ENCODE data around the gene DLGAP4. TPM values are rescaled to one million over a fixed set of nuclear protein-coding genes. Genes with fewer than 3 reads are reported as not detected.

DLGAP4 gene
- total and polyA plus RNA-seq, 2 of the 13 experiments (the other 11 are each of a cell fraction or from before 2014, with no cell fraction given): 15.2 to 26.7 TPM

DNA sequence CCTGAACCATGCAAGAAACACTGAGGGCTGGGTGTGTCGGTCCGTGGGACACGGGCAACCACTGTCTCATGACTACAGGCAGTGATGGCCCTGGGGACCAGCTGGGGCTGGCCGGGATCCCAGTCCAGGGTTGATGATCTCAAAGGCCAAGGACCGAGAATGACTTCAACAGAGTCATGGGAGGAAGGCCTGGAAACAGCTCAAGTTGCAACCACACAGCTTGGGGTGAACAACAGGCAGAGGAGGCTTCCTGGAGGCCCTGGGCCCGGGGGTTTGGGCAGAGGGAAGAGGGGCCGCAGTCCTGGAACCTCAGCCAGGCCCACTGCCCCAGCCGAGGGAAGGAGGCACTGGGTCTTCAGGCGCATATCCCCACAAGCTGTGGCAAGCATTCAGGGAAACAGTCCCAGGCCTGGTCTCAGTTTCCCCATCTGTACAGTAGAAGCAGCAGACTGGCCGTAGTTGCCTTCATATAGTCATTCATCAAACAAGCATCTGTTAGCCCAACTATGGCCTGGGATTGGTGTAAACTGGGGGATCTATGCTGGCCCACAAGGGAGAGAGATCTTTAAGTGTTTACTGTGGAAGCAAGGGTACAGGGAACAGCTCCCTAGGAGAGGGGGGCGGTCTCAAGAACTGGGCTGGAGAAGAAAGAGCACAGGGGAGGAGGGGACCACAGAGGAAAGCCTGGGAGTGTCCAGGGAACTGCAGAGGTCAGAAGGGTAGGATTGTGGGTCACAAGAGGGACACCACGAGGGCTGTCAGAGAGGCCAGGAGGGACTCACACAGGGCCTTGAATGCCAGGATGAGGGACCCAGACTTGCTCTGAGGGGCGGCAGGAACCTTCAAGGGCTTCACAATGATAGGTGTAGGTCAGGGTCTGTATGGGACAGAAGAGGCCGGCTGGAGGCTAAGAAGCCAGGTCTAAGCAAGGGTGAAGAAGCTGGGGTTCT, 237.3 kb downstream of the DLGAP4 start (continued):
- TF ChIP-seq ZNF318 (CRISPR knock-in tag; IDR thresholded peaks at IDR 0.05) (no peak), GATAD1 (CRISPR knock-in tag; IDR thresholded peaks at IDR 0.05) (0 out of 2 replicates have a peak, but pooled peaks have one; percentile 20), HNF4A (CRISPR knock-in tag; IDR thresholded peaks at IDR 0.05) (peak; percentile 73), POLR2G (IDR thresholded peaks at IDR 0.05; ENCODE audit: low read depth, low read length) (no peak), NR2C2 (CRISPR knock-in tag; IDR thresholded peaks at IDR 0.05; ENCODE audit: borderline replicate concordance) (no peak), ZNF354B (CRISPR knock-in tag; IDR thresholded peaks at IDR 0.05) (no peak), ZNF644 (CRISPR knock-in tag; IDR thresholded peaks at IDR 0.05; ENCODE audit: low read depth) (peak; percentile 86), TBX2 (CRISPR knock-in tag; IDR thresholded peaks at IDR 0.05; ENCODE audit: borderline replicate concordance) (0 out of 2 replicates have a peak, but pooled peaks have one; percentile 27), DNMT3B (CRISPR knock-in tag; conservative IDR thresholded peaks at IDR 0.05) (no peak), ZNF580 (CRISPR knock-in tag; IDR thresholded peaks at IDR 0.05; ENCODE audit: borderline replicate concordance, low read depth) (no peak), PITX1 (CRISPR knock-in tag; IDR thresholded peaks at IDR 0.05) (no peak)
- TF ChIP-seq, protein P1, sequence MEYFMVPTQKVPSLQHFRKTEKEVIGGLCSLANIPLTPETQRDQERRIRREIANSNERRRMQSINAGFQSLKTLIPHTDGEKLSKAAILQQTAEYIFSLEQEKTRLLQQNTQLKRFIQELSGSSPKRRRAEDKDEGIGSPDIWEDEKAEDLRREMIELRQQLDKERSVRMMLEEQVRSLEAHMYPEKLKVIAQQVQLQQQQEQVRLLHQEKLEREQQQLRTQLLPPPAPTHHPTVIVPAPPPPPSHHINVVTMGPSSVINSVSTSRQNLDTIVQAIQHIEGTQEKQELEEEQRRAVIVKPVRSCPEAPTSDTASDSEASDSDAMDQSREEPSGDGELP (IDR thresholded peaks at IDR 0.05; ENCODE audit: borderline replicate concordance, low read depth): peak; percentile 86; the same call in 1 of the 2 replicates

Data from HepG2 (cell line).